GM19099 (cell line): ENCODE data around the gene WWOX.

Source experiments
- POLR2A ChIP-seq: IDR thresholded peaks from 3 replicates; pipeline ENCODE4 v1.6.1; 2011; ENCODE audit warnings: low read depth; ENCODE audit not compliant: insufficient read length; ENCODE audit errors: extremely low read depth

Gene WWOX

GRCh38 chr16:78215222-78215621 is 115.8 kb downstream of the WWOX start:
- TF ChIP-seq POLR2A = no peak

DNA sequence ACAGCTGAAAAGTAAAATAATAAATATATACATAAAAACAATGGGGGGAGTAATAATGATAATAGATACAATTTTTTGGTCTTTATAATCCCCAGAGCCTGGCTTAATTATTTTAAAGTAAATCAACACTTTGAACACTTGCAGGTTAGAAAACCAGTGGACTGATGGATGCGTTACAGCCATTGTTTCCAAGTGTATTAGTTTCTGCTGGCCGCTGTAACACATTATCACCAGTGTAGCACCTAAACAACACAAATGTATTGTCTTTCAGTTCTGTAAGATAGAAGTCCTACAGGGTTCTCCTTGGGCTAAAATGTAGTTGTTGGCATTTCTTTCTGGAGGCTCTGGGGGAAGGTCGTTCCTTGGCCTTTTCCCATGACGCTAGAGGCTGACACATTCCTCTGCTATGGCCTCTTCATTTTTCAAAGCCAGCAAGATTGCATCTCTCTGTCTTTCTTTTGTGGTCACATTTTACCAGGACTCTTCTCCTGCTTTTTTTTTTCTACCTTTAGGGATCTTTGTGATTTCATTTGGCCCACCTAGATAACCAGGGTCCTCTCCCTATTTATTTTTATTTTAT is 116.8 kb downstream of the WWOX start:
- TF ChIP-seq POLR2A = no peak

DNA sequence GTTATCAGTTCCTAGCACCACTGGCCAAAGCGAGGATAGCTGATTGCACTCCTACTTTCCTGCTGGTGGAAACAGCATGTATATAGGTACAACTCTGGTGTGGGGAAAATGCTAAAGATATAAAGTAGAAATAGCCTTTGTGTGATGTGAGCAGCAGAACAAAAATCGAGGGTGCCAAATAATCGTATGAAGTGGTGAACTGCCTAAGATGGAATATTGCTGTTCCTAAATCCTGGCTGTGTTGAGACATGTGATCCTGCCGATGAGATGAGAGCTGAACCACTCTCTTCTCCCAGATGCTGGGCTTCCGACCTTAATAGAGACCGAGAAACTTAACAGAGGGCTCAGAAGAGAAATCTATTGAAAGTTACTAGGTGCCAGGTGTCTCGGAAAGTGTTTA is 117.8 kb downstream of the WWOX start:
- TF ChIP-seq POLR2A = no peak

DNA sequence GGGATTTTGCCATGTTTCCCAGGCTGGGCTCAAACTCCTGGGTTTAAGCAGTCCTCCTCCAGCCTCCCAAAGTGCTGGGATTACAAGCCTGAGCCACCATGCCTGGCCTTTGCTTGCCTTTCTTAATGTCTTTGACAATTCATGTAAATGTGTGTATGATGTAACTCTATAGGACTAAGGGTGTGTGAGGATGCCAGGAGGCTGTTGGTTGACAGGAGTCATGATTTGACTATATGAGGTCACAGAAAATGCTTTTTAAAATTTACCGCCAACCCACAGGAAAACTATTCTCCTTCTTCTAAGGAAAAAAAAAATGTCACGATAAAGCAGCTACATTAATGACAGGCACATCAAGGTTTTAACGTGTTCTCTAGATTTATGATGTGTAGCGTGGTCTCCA is 118.8 kb downstream of the WWOX start:
- TF ChIP-seq POLR2A = no peak

- TF ChIP-seq POLR2A = no peak
These were observed 119.6 kb downstream of the WWOX start for GRCh38 chr16:78218856-78219651.

- TF ChIP-seq POLR2A = no peak
These were observed 121.1 kb downstream of the WWOX start for GRCh38 chr16:78220571-78220970.

DNA sequence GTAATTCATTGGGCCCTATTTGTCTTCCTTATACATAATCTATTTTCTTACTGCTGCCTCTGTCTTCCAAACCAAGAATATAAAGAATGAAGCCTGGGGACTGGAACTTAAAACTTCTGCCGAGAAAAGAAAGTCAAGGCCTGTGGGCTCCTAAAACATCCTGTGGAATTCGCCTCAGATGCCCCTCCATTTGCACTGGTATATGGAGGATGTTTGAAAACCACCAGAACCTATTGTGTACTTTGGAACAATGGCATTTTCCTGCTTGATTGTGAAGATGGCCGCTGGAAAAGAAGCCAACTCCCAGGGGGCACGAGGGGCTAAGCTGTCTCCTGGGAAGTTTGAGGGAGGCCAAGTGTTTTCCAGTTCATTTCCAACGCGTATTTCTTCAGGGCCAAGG is 122.4 kb downstream of the WWOX start:
- TF ChIP-seq POLR2A = no peak

- TF ChIP-seq POLR2A = no peak
These were observed 124.9 kb downstream of the WWOX start for GRCh38 chr16:78224342-78224741.

GRCh38 chr16:78225919-78226318 is 126.5 kb downstream of the WWOX start:
- no peak for TF ChIP-seq POLR2A

DNA sequence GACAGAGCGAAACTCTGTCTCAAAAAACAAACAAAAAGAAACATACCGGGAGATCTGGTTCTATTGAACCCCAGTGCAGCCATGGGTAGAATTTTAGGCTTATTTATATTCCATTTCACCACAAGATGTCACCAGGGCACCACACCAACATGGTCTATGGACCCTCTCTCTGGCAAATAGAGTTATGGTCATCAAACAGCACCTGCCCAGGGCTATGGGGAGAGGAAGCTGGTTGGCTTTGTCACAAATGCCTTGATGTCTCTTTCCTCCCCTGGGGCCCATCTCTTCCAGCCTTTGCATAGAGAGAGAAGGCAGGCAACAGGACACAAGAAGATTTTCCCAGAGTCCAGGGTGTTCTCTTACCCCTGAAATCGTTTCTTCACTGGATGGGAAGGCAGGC is 128.4 kb downstream of the WWOX start:
- no peak for TF ChIP-seq POLR2A

DNA sequence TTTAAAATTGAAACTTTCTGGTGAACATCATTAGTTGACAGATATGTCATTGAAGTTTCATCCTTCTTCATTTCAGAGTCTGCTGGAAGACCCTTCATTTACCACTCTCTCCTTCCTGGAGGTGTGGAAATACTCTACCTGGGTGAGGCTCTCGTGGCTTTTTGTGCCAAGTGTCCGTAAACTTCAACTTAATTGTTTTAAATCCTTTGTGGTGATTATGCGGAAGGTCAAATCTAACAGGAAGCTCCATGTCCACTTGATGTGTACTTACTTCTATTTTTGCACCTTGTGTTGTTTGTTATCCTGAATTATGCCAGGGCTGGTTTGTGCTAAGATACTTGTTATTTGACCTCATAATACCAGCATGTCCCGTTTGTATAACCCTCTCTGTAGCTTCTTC is 129.2 kb downstream of the WWOX start:
- no peak for TF ChIP-seq POLR2A

DNA sequence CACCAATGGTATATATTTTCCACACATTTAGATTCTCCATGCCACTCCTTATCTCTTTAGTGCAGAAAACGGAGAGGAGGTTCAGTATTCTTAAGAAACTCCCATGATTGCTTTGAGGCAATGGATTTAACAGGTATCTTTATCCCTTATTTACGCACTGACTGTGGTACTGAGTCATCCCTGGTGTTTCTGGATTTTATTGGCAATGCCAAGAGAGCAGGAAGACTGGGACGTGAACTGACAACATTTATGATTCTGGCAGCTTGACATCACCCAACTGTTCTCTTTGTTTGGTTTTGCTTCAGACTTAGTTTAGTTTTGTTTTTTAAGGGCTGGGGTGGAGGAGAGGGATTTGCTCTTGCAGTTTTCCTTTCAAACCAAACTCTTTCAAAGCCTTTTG is 131.4 kb downstream of the WWOX start:
- TF ChIP-seq POLR2A = no peak

GRCh38 chr16:78235168-78235800 is 135.8 kb downstream of the WWOX start:
- TF ChIP-seq POLR2A = no peak

DNA sequence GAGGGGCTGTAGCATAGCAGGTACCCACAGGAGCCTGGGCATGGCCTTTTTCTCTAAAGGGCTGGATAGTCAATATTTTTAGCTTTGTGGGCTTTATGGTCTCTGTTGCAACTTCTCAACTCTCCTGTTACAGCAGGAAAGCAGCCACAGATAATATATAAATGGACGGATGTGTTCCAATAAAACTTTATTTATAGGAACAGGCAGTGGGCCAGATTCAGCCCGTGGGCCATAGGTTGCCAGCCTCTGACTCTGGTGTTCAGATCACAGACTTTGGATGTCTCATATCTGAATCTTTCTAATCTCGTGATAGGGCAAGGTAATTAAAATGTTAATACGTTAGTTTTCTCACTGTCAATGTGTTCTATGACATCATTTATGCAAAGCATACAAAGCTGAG is 136.4 kb downstream of the WWOX start:
- TF ChIP-seq POLR2A = no peak

DNA sequence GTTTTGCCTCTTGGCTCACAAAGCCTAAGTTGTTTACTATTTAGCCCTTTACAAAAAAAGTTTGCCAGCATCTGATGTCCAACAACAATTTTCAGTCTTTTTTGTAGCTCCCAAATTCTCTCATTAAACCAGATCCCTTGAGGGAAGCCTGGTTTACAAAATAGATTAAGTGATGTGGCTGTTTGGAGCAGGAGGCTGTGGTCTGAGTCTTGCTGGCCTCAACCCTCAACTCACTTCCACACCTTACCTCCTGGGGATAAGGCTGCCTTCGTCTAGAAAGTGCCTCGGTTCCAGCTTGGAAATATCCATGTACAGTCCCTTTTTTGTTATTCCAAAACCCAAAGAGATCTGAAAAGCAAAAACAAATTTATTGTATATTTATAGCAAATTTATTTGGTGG is 138.4 kb downstream of the WWOX start:
- TF ChIP-seq POLR2A = no peak

GRCh38 chr16:78240459-78241222 is 141.2 kb downstream of the WWOX start:
- TF ChIP-seq POLR2A = no peak

DNA sequence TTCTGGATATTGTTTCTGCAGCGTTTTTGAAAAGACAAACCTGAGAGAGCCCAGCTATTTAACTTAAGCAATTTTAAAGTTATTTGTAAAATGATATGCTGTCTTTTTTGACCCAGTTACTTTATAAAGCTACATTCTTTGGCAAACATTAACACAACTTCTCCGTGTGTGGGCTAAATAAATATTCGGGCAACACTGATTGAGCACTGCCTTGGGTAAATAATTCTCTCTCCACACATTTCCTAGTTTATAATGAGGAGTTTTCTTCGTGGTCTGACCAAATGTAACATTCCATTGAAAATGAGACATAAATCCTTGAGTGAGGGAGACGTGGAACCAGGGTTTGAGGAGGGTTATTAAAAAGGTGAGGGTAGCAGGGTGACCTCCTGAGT is 142.8 kb downstream of the WWOX start:
- TF ChIP-seq POLR2A = no peak
